Glutamatergic neuron (in vitro differentiated cells): ENCODE measurements around the gene CD300A. TPM values are rescaled to one million over a fixed set of nuclear protein-coding genes. Genes with fewer than 3 reads are reported as not detected.

Source experiments
- DNase-seq: peaks from one replicate; pipeline ENCODE4 v3.0.0; 2022
- H3K27ac Mint-ChIP-seq: one replicate; pipeline ENCODE4 v1.8.0; 2020; ENCODE audit warnings: mild to moderate bottlenecking, mixed read lengths, inconsistent platforms; ENCODE audit not compliant: unreplicated experiment
- H3K27me3 Mint-ChIP-seq: one replicate; pipeline ENCODE4 v1.8.0; 2020; ENCODE audit warnings: mild to moderate bottlenecking, moderate library complexity, mixed read lengths, inconsistent platforms; ENCODE audit not compliant: unreplicated experiment
- H3K36me3 Mint-ChIP-seq: one replicate; pipeline ENCODE4 v1.8.0; 2020; ENCODE audit warnings: mild to moderate bottlenecking, mixed read lengths, inconsistent platforms; ENCODE audit not compliant: unreplicated experiment
- H3K4me1 Mint-ChIP-seq: one replicate; pipeline ENCODE4 v1.8.0; 2020; ENCODE audit warnings: mild to moderate bottlenecking, low read depth, mixed read lengths, inconsistent platforms; ENCODE audit not compliant: unreplicated experiment
- H3K4me3 Mint-ChIP-seq: one replicate; pipeline ENCODE4 v1.8.0; 2020; ENCODE audit warnings: mild to moderate bottlenecking, mixed read lengths, inconsistent platforms; ENCODE audit not compliant: unreplicated experiment
- H3K9me3 Mint-ChIP-seq: one replicate; pipeline ENCODE4 v1.8.0; 2020; ENCODE audit warnings: mild to moderate bottlenecking, moderate library complexity, mixed read lengths, inconsistent platforms; ENCODE audit not compliant: unreplicated experiment
- CTCF ChIP-seq: fragments of 200-600 bp; sonication (generic); IDR thresholded peaks from one replicate; pipeline ENCODE4 v1.5.0; 2021; ENCODE audit not compliant: partially characterized antibody, unreplicated experiment
- total RNA-seq: library from RNA; stranded (reverse); fragmentation: NEBNext Ultra II Directional; extraction: Animal tissue kit (Norgen Biotek cat#: 25700); gene quantifications from one replicate; pipeline ENCODE4 v1.2.1, GENCODE V29; 2021; ENCODE audit not compliant: unreplicated experiment

The CD300A gene
- total RNA-seq, 1 donor from 2014 or later = 0.25 TPM

GRCh38 chr17:74445158-74445557 is 21.3 kb upstream of the CD300A start:
- Mint-ChIP-seq H3K9me3 (peaks cover 3% of the 10 kb centered on the region), H3K27ac (no peak overlapping the region)
- TF ChIP-seq CTCF = no peak

GRCh38 chr17:74446551-74447500 is 19.6 kb upstream of the CD300A start:
- Mint-ChIP-seq H3K27me3 (peaks cover 6% of the 10 kb centered on the region), H3K27ac (no peak overlapping the region), H3K4me1 (peaks cover 23% of the 10 kb centered on the region), H3K9me3 (peaks cover 3% of the 10 kb centered on the region), H3K4me3 (no peak overlapping the region), H3K36me3 (no peaks in the 10 kb centered on the region)
- no peak for TF ChIP-seq CTCF
- DNase-seq = no peak

More at GRCh38 chr17:74445158-74445557, 21.3 kb upstream of the CD300A start:
- Mint-ChIP-seq H3K4me1 (peaks cover 12% of the 10 kb centered on the region), H3K27me3 (peaks cover 4% of the 10 kb centered on the region), H3K36me3 (no peaks in the 10 kb centered on the region), H3K4me3 (no peak overlapping the region)
- no peak for DNase-seq

GRCh38 chr17:74447628-74448159 is 18.7 kb upstream of the CD300A start:
- H3K36me3 Mint-ChIP-seq = no peaks in the 10 kb centered on the region
- no peak for TF ChIP-seq CTCF
- H3K9me3 Mint-ChIP-seq = peaks cover 7% of the 10 kb centered on the region
- no peak overlapping the region for H3K4me3 Mint-ChIP-seq
- no peak overlapping the region for H3K27ac Mint-ChIP-seq
- H3K27me3 Mint-ChIP-seq = peaks cover 10% of the 10 kb centered on the region
- DNase-seq = no peak
- peaks cover 26% of the 10 kb centered on the region for H3K4me1 Mint-ChIP-seq

- Mint-ChIP-seq H3K4me3 (no peak overlapping the region), H3K36me3 (no peaks in the 10 kb centered on the region), H3K27ac (no peak overlapping the region), H3K9me3 (peaks cover 10% of the 10 kb centered on the region), H3K27me3 (peaks cover 12% of the 10 kb centered on the region), H3K4me1 (peaks cover 28% of the 10 kb centered on the region)
- no peak for TF ChIP-seq CTCF
- no peak for DNase-seq
Measured at GRCh38 chr17:74448756-74449155, 17.7 kb upstream of the CD300A start.

GRCh38 chr17:74449306-74449705 is 17.1 kb upstream of the CD300A start:
- TF ChIP-seq CTCF = no peak
- no peaks in the 10 kb centered on the region for H3K36me3 Mint-ChIP-seq
- peaks cover 13% of the 10 kb centered on the region for H3K27me3 Mint-ChIP-seq
- H3K4me1 Mint-ChIP-seq = peaks cover 26% of the 10 kb centered on the region
- H3K4me3 Mint-ChIP-seq = no peak overlapping the region
- H3K9me3 Mint-ChIP-seq = peaks cover 10% of the 10 kb centered on the region
- no peak for DNase-seq
- no peak overlapping the region for H3K27ac Mint-ChIP-seq
